IMR-90 (cell line): ENCODE data around the gene RPE. TPM values are rescaled to one million over a fixed set of nuclear protein-coding genes. Genes with fewer than 3 reads are reported as not detected.

Experiments
- ATAC-seq: fragments of 200-7000 bp; cut with Tn5 transposase; 2 replicates; pipeline ENCODE4 v1.9.1; 2020; ENCODE audit warnings: low read depth, mild to moderate bottlenecking, moderate library complexity
- BruUV-seq: library from RNA; stranded (reverse); fragments of 400-500 nt; replicated peaks from 2 replicates; lab custom pipeline; 2021; lab: Mats Ljungman, UMichigan
- CTCF ChIA-PET: fragments of 300-600 bp; formaldehyde crosslinking; extraction: SDS; loops from one replicate; lab custom pipeline; 2021; ENCODE audit warnings: antibody characterized with exemption; lab: Yijun Ruan, JAX
- POLR2A ChIA-PET: fragments of 300-600 bp; sonication (Branson Sonifier 250); formaldehyde crosslinking; loops from one replicate; lab custom pipeline; 2022; ENCODE audit warnings: antibody characterized with exemption; ENCODE audit not compliant: unreplicated experiment; lab: Charles Lee
- DNase-seq: peaks from one replicate; pipeline ENCODE4 v3.0.0; 2013
- H2AFZ ChIP-seq: replicated peaks from 2 replicates; pipeline ENCODE3; 2013; ENCODE audit warnings: low read length, mild to moderate bottlenecking; ENCODE audit not compliant: poor library complexity
- H2AK5ac ChIP-seq: 2 replicates; pipeline ENCODE4 v1.6.1; 2013; ENCODE audit warnings: low read depth, low read length, inconsistent platforms
- H2AK9ac ChIP-seq: replicated peaks from 2 replicates; pipeline ENCODE3; 2013; ENCODE audit warnings: mild to moderate bottlenecking, low read depth, low read length, moderate library complexity; ENCODE audit not compliant: poor library complexity
- H2BK120ac ChIP-seq: 2 replicates; pipeline ENCODE4 v1.6.1; 2013; ENCODE audit warnings: low read depth, low read length, inconsistent platforms
- H2BK15ac ChIP-seq: 3 replicates; pipeline ENCODE4 v1.6.1; 2013; ENCODE audit warnings: low read depth, low read length, inconsistent platforms
- H2BK20ac ChIP-seq: 2 replicates; pipeline ENCODE4 v1.6.1; 2013; ENCODE audit warnings: low read depth, mild to moderate bottlenecking, inconsistent platforms, low read length, moderate library complexity
- H2BK5ac ChIP-seq: 2 replicates; pipeline ENCODE4 v1.6.1; 2013; ENCODE audit warnings: mild to moderate bottlenecking, low read depth, low read length, inconsistent platforms; ENCODE audit not compliant: poor library complexity, severe bottlenecking
- H3K14ac ChIP-seq: replicated peaks from 2 replicates; pipeline ENCODE4 v1.6.1; 2013; ENCODE audit warnings: low read depth, low read length, inconsistent platforms
- H3K18ac ChIP-seq: 2 replicates; pipeline ENCODE4 v1.6.1; 2013; ENCODE audit warnings: low read depth, low read length, control low read depth
- H3K23ac ChIP-seq: 2 replicates; pipeline ENCODE4 v1.6.1; 2013; ENCODE audit warnings: low read depth, low read length, inconsistent platforms
- H3K27ac ChIP-seq: 2 replicates; pipeline ENCODE4 v1.5.1; 2013; ENCODE audit warnings: mild to moderate bottlenecking, control low read depth, low read length; ENCODE audit not compliant: insufficient read depth
- H3K27me3 ChIP-seq: 2 replicates; pipeline ENCODE4 v1.6.1; 2013; ENCODE audit warnings: low read length; ENCODE audit not compliant: control insufficient read depth, insufficient read depth
- H3K36me3 ChIP-seq: 2 replicates; pipeline ENCODE4 v1.6.1; 2013; ENCODE audit warnings: low read length, mixed read lengths; ENCODE audit not compliant: control insufficient read depth, insufficient read depth
- H3K4ac ChIP-seq: 2 replicates; pipeline ENCODE4 v1.6.1; 2013; ENCODE audit warnings: low read depth, low read length, inconsistent platforms
- H3K4me1 ChIP-seq: 2 replicates; pipeline ENCODE4 v1.6.1; 2013; ENCODE audit warnings: low read length, mixed read lengths; ENCODE audit not compliant: control insufficient read depth, insufficient read depth
- H3K4me2 ChIP-seq: 2 replicates; pipeline ENCODE4 v1.6.1; 2013; ENCODE audit warnings: low read depth, mild to moderate bottlenecking, control low read depth, low read length, moderate library complexity
- H3K4me3 ChIP-seq: 2 replicates; pipeline ENCODE4 v1.5.1; 2013; ENCODE audit warnings: low read depth, mild to moderate bottlenecking, control low read depth, low read length, moderate library complexity; ENCODE audit not compliant: insufficient read depth
- H3K56ac ChIP-seq: 2 replicates; pipeline ENCODE4 v1.6.1; 2013; ENCODE audit warnings: low read length, inconsistent platforms; ENCODE audit not compliant: insufficient read depth; ENCODE audit errors: extremely low read depth
- H3K79me1 ChIP-seq, 2 experiments: 2 replicates each; pipeline ENCODE4 v1.6.1; 2013; ENCODE audit warnings: low read length in 2 of 2, inconsistent platforms in 1 of 2, low read depth in 1 of 2
- H3K9ac ChIP-seq: 2 replicates; pipeline ENCODE4 v1.6.1; 2013; ENCODE audit warnings: low read depth, low read length, control low read depth
- H3K9me1 ChIP-seq: 2 replicates; pipeline ENCODE4 v1.6.1; 2013; ENCODE audit warnings: low read length, inconsistent platforms; ENCODE audit not compliant: insufficient read depth
- H3K9me3 ChIP-seq: 2 replicates; pipeline ENCODE4 v1.6.1; 2013; ENCODE audit warnings: low read length; ENCODE audit not compliant: control insufficient read depth, insufficient read depth
- H4K20me1 ChIP-seq: 2 replicates; pipeline ENCODE4 v1.6.1; 2013; ENCODE audit warnings: low read length, inconsistent platforms; ENCODE audit not compliant: insufficient read depth
- H4K5ac ChIP-seq: 2 replicates; pipeline ENCODE4 v1.6.1; 2013; ENCODE audit warnings: mild to moderate bottlenecking, low read depth, low read length, control low read depth
- H4K8ac ChIP-seq, 2 experiments: 2 replicates each; pipeline ENCODE4 v1.6.1; 2013; ENCODE audit warnings: low read depth in 2 of 2, low read length in 2 of 2, control low read depth in 1 of 2, inconsistent platforms in 1 of 2
- H4K91ac ChIP-seq: 2 replicates; pipeline ENCODE4 v1.6.1; 2013; ENCODE audit warnings: low read depth, low read length, inconsistent platforms; ENCODE audit not compliant: insufficient read depth
- BHLHE40 ChIP-seq: fragments of 150-350 bp; IDR thresholded peaks from 2 replicates; pipeline ENCODE4 v1.6.1; 2016; ENCODE audit warnings: mild to moderate bottlenecking, low read depth, low read length
- CEBPB ChIP-seq: IDR thresholded peaks from 2 replicates; pipeline ENCODE4 v1.6.1; 2012; ENCODE audit warnings: low read depth, low read length, improper control_type of control experiment
- CHD1 ChIP-seq: IDR thresholded peaks from 2 replicates; pipeline ENCODE4 v1.6.1; 2012; ENCODE audit warnings: low read depth, low read length, improper control_type of control experiment
- CTCF ChIP-seq: conservative IDR thresholded peaks from 2 replicates; pipeline ENCODE4 v1.5.1; 2012; ENCODE audit warnings: mild to moderate bottlenecking, low read depth, low read length, improper control_type of control experiment
- ELK1 ChIP-seq: fragments of 150-350 bp; IDR thresholded peaks from 2 replicates; pipeline ENCODE4 v1.6.1; 2016; ENCODE audit warnings: low read depth, mild to moderate bottlenecking, low read length, moderate library complexity, borderline replicate concordance
- FOS ChIP-seq: fragments of 150-350 bp; IDR thresholded peaks from 2 replicates; pipeline ENCODE4 v1.6.1; 2016; ENCODE audit warnings: low read depth, low read length
- MAFK ChIP-seq: IDR thresholded peaks from 2 replicates; pipeline ENCODE4 v1.6.1; 2012; ENCODE audit warnings: low read depth, low read length, improper control_type of control experiment
- MAZ ChIP-seq: IDR thresholded peaks from 2 replicates; pipeline ENCODE4 v1.6.1; 2012; ENCODE audit warnings: low read depth, mild to moderate bottlenecking, low read length, improper control_type of control experiment, moderate library complexity, borderline replicate concordance
- MXI1 ChIP-seq: IDR thresholded peaks from 2 replicates; pipeline ENCODE4 v1.6.1; 2012; ENCODE audit warnings: low read depth, mild to moderate bottlenecking, low read length, moderate library complexity, borderline replicate concordance
- NFE2L2 ChIP-seq: fragments of 150-350 bp; IDR thresholded peaks from 2 replicates; pipeline ENCODE4 v1.6.1; 2016; ENCODE audit warnings: low read depth, mild to moderate bottlenecking, low read length
- POLR2A ChIP-seq: IDR thresholded peaks from 2 replicates; pipeline ENCODE4 v1.6.1; 2012; ENCODE audit warnings: mild to moderate bottlenecking, low read depth, low read length
- RAD21 ChIP-seq: IDR thresholded peaks from 2 replicates; pipeline ENCODE4 v1.6.1; 2012; ENCODE audit warnings: low read length, improper control_type of control experiment
- RCOR1 ChIP-seq: IDR thresholded peaks from 2 replicates; pipeline ENCODE4 v1.6.1; 2012; ENCODE audit warnings: mild to moderate bottlenecking, low read length, improper control_type of control experiment; ENCODE audit not compliant: insufficient replicate concordance
- RFX5 ChIP-seq: IDR thresholded peaks from 2 replicates; pipeline ENCODE4 v1.8.0; 2012; ENCODE audit warnings: low read depth, mild to moderate bottlenecking, low read length, moderate library complexity
- SMC3 ChIP-seq: fragments of 150-350 bp; IDR thresholded peaks from 2 replicates; pipeline ENCODE4 v1.6.1; 2016; ENCODE audit warnings: low read depth, mild to moderate bottlenecking, antibody characterized with exemption, low read length, moderate library complexity
- WGBS, 2 experiments: methylation state at CpG; one replicate each; pipeline versions ENCODE4 v1.1.5 to v1.1.7; 2013; ENCODE audit warnings: missing lambda C conversion rate in 2 of 2; ENCODE audit not compliant: insufficient read length in 1 of 2; ENCODE audit errors: extremely low coverage in 2 of 2; 5-methylcytosine and 5-hydroxymethylcytosine counted together
- dilution Hi-C: fragments of 300-500 bp; cut with HindIII; formaldehyde crosslinking; loops from one replicate; pipeline ENCODE4 v1.14.3; 2018; ENCODE audit warnings: low sequenced_read_pairs; ENCODE audit not compliant: unreplicated experiment
- in situ Hi-C: fragments of 300-500 bp; cut with MboI; formaldehyde crosslinking; loops from 3 replicates; pipeline ENCODE4 v1.14.3; 2019; ENCODE audit warnings: low sequenced_read_pairs, inconsistent platforms, mixed read lengths
- intact Hi-C: fragments of 100-400 bp; cut with micrococcal nuclease; formaldehyde crosslinking; loops from 2 replicates; pipeline ENCODE4 v1.10.0; 2022
- polyA plus RNA-seq, 3 experiments: library from polyadenylated mRNA; depleted of rRNA; stranded (reverse); fragments of >200 nt; gene quantifications; 2 replicates each; pipeline ENCODE4 v1.2.3, GENCODE V29; 2012; ENCODE audit warnings: low replicate concordance in 1 of 3
- total RNA-seq: library from RNA; depleted of rRNA; stranded (reverse); fragments of >200 nt; gene quantifications from 2 replicates; pipeline ENCODE4 v1.2.3, GENCODE V29; 2012
- TF ChIP-seq, protein P1 (sequence below): fragments of 150-350 bp; IDR thresholded peaks from 2 replicates; pipeline ENCODE4 v1.6.1; 2017; ENCODE audit warnings: mild to moderate bottlenecking, antibody characterized with exemption, low read length, low read depth

The RPE gene
- total and polyA plus RNA-seq, 2 of the 4 experiments (the other 2 are of a cell fraction) = 66.7 to 339 TPM

- no peaks in the 10 kb centered on the region for H3K36me3 ChIP-seq
- ATAC-seq (no peak), DNase-seq (no peak)
- H2AFZ ChIP-seq = no peak overlapping the region
- no peak overlapping the region for H3K14ac ChIP-seq
- H2AK9ac ChIP-seq = no peak overlapping the region
- H4K20me1 ChIP-seq = no peaks in the 10 kb centered on the region
- no peak overlapping the region for H2BK20ac ChIP-seq
- no peak overlapping the region for H3K27ac ChIP-seq
- H3K4ac ChIP-seq = no peak overlapping the region
- no peak overlapping the region for H3K18ac ChIP-seq
- no peak overlapping the region for H3K4me2 ChIP-seq
- no peak overlapping the region for H3K4me3 ChIP-seq
- no peak overlapping the region for H2AK5ac ChIP-seq
- TF ChIP-seq RCOR1 (no peak), MAZ (no peak), ELK1 (no peak), MAFK (no peak), CEBPB (no peak), NFE2L2 (no peak), BHLHE40 (no peak), FOS (no peak), POLR2A (no peak), RFX5 (no peak), CHD1 (no peak), MXI1 (no peak), RAD21 (no peak), SMC3 (no peak), CTCF (no peak)
- TF ChIP-seq, protein P1, sequence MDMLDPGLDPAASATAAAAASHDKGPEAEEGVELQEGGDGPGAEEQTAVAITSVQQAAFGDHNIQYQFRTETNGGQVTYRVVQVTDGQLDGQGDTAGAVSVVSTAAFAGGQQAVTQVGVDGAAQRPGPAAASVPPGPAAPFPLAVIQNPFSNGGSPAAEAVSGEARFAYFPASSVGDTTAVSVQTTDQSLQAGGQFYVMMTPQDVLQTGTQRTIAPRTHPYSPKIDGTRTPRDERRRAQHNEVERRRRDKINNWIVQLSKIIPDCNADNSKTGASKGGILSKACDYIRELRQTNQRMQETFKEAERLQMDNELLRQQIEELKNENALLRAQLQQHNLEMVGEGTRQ = no peak
- no peak overlapping the region for H3K56ac ChIP-seq
- H2BK15ac ChIP-seq = no peak overlapping the region
- no peak overlapping the region for H2BK120ac ChIP-seq
- no peaks in the 10 kb centered on the region for H3K9me1 ChIP-seq
- no peak overlapping the region for H4K91ac ChIP-seq
- no peaks in the 10 kb centered on the region for H3K79me1 ChIP-seq
- CTCF ChIA-PET = interaction anchor here (0.9 kb wide), 1 partner anchor 9 kb away, joined by 3 read pairs; no protein-coding TSS in a partner anchor
- H3K4me1 ChIP-seq = no peaks in the 10 kb centered on the region
- H2BK5ac ChIP-seq = no peak overlapping the region
- in situ Hi-C loops = loop anchor here (25.0 kb wide), 2 partner anchors 621 to 1571 kb away; no protein-coding TSS in a partner anchor
- WGBS, 2 experiments = no CpG with 5 or more reads among the region's 2 CpGs
- no peak overlapping the region for H3K23ac ChIP-seq
- no peaks in the 10 kb centered on the region for H3K9me3 ChIP-seq
- H3K9ac ChIP-seq = no peak overlapping the region
- BruUV-seq = no TSS peak
- POLR2A ChIA-PET = no interaction called here
- no peak overlapping the region for H4K8ac ChIP-seq
- intact Hi-C loops = no loop called here
- no peaks in the 10 kb centered on the region for H3K27me3 ChIP-seq
- H4K5ac ChIP-seq = no peak overlapping the region
- dilution Hi-C loops = no loop called here
Observed at GRCh38 chr2:209958016-209958415, 44.4 kb upstream of the RPE start.
